Heart right ventricle (tissue), 16 donors: Measurements from ENCODE around the gene CA12. TPM values are rescaled to one million over a fixed set of nuclear protein-coding genes. Genes with fewer than 3 reads are reported as not detected.
"Not testable (repeated sequence)": the region's sequence is repeated elsewhere in the genome, so short reads cannot be mapped to it uniquely, and the experiment has no call there.

Experiments
- ATAC-seq, 8 donors: fragments of 200-7000 bp; cut with Tn5 transposase; one replicate each; pipeline ENCODE4 v1.9.1; 2020; ENCODE audit warnings: mild to moderate bottlenecking in 8 of 8, moderate library complexity in 8 of 8, moderate number of reproducible peaks in 1 of 8
- DNase-seq, 2 donors: peaks; one replicate each; pipeline ENCODE4 v3.0.0-alpha.2; 2020
- H3K27ac ChIP-seq, 10 donors: fragments of 200-600 bp; sonication (generic) in 2 of 10; one replicate each; pipeline versions ENCODE4 v1.5.0 to v1.8.0; 2020 to 2022; ENCODE audit warnings: mild to moderate bottlenecking in 3 of 10
- H3K27me3 ChIP-seq, 7 donors: fragments of 200-600 bp; one replicate each; pipeline ENCODE4 v1.8.0; 2021 to 2022; ENCODE audit warnings: mild to moderate bottlenecking in 2 of 7
- H3K36me3 ChIP-seq, 9 donors: fragments of 200-600 bp; sonication (generic) in 1 of 9; one replicate each; pipeline versions ENCODE4 v1.5.0 to v1.8.0; 2020 to 2022; ENCODE audit warnings: mild to moderate bottlenecking in 2 of 9
- H3K4me1 ChIP-seq, 9 donors: fragments of 200-600 bp; sonication (generic) in 1 of 9; one replicate each; pipeline versions ENCODE4 v1.5.0 to v1.8.0; 2020 to 2022; ENCODE audit warnings: mild to moderate bottlenecking in 4 of 9
- H3K4me3 ChIP-seq, 10 donors: fragments of 200-600 bp; sonication (generic) in 2 of 10; one replicate each; pipeline versions ENCODE4 v1.5.0 to v1.8.0; 2020 to 2022; ENCODE audit warnings: mild to moderate bottlenecking in 7 of 10, moderate library complexity in 2 of 10
- H3K9me3 ChIP-seq, 11 donors: fragments of 200-600 bp in 10 of 11; sonication (generic) in 2 of 11; one replicate each; pipeline versions ENCODE4 v1.5.0 to v1.8.0; 2013 to 2022; ENCODE audit warnings: mild to moderate bottlenecking in 2 of 11, control low read depth in 1 of 11, moderate library complexity in 1 of 11
- CTCF ChIP-seq, 9 donors: fragments of 200-600 bp; sonication (generic) in 2 of 9; IDR thresholded peaks; one replicate each; pipeline versions ENCODE4 v1.5.0 to v1.8.0; 2021 to 2022; ENCODE audit warnings: antibody characterized with exemption in 9 of 9, mild to moderate bottlenecking in 5 of 9, moderate library complexity in 1 of 9
- WGBS, 2 donors: extraction: QIAGEN DNeasy Blood & Tissue Kit; methylation state at CpG; one replicate each; pipeline ENCODE4 v1.1.7; 2013; ENCODE audit warnings: inconsistent platforms in 1 of 2; 5-methylcytosine and 5-hydroxymethylcytosine counted together
- intact Hi-C, 10 donors: fragments of 100-400 bp; cut with DNase I; formaldehyde crosslinking; loops; one replicate each; pipeline versions ENCODE4 v1.11.1 to v1.14.2; 2022
- polyA plus RNA-seq, 2 donors: library from polyadenylated mRNA; stranded (reverse); fragments of 200-250 nt; gene quantifications; one replicate each; pipeline ENCODE4 v1.2.3, GENCODE V29; 2013
- total RNA-seq, 10 donors: library from RNA; stranded (reverse); fragmentation: NEBNext Ultra II Directional in 3 of 10; extraction: Animal tissue kit (Norgen Biotek cat#: 25700) in 3 of 10; gene quantifications; one replicate each; pipeline versions ENCODE4 v1.2.1 to v1.2.4, GENCODE V29; 2021 to 2023
- donor health status: Arrhythmogenic right ventricular cardiomyopathy.
- donor health status: ischemic (EF 13 %, LVEDD 7.1; RV severe dilation, severe dysfunction).
- donor health status: healthy with polysubstance abuse.
- donor health status: DM: no; HTN: yes; CAD: no.
- donor health status: DM: no; HTN: no; CAD: no.
- donor health status: ischemic (EF 25% LVEDD 6.9; RV normal size, moderate dysfunction).
- donor health status: ischemic (EF 25% LVEDD 5.7; RV mildly dilated, moderate dysfunction).
- donor health status: healthy.
- donor health status: DM: yes; HTN: yes; CAD: no.
- donor health status: Ischemic cardiomyopathy.
- donor health status: ischemic (EF 35%, LVEDD 5.7; RV mildly dilated, moderate dysfunction).
- donor health status: nonischemic (EF 11% LVEDD 7.7; RV severe dilation, severe dysfunction).
- donor health status: DM: yes; HTN: yes; CAD: no.
- donor health status: PGD.
- donor health status: ischemic (EF 29% LVEDD 5.4; RV normal size, mild dysfunction).
- donor health status: nonischemic (EF 23%, LVEDD 6.1; RV moderate dilation, normal function).

Gene CA12
- total and polyA plus RNA-seq, 12 donors: 0.07 to 1.3 (median 0.15) TPM; not detected in 1

GRCh38 chr15:63348392-63348791, 33.3 kb downstream of the CA12 start:
- TF ChIP-seq CTCF (IDR thresholded peaks at IDR 0.05): no peak
- Histone ChIP-seq H3K4me1 (peaks cover 7 to 51% (median 28%) of the 10 kb centered on the region in 9 donors), H3K27me3 (no peaks in the 10 kb centered on the region), H3K9me3 (no peaks in the 10 kb centered on the region), H3K36me3 (no peaks in the 10 kb centered on the region), H3K4me3 (no peak overlapping the region), H3K27ac (peak overlapping the region in 5 of 10 donors; percentile 8 to 73 (median 17))
- DNase-seq: peak; percentile 50 to 52
- peak in 7 of 8 donors; percentile 28 to 75 (median 61) for ATAC-seq
- 47% methylated on average over 7 of the region's 7 CpGs for WGBS, 2 donors
- intact Hi-C loops: no loop called here

- 72 to 75% methylated on average over 6 of the region's 6 CpGs for WGBS, 2 donors
- H3K4me1 ChIP-seq: peaks cover 7 to 51% (median 28%) of the 10 kb centered on the region in 9 donors
- no peaks in the 10 kb centered on the region for H3K9me3 ChIP-seq
- intact Hi-C loops: no loop called here
- peak overlapping the region in 1 of 10 donors; percentile 8 for H3K27ac ChIP-seq
- ATAC-seq: no peak
- TF ChIP-seq CTCF (IDR thresholded peaks at IDR 0.05): no peak
- DNase-seq: no peak
- no peaks in the 10 kb centered on the region for H3K27me3 ChIP-seq
- H3K36me3 ChIP-seq: no peaks in the 10 kb centered on the region
- no peak overlapping the region for H3K4me3 ChIP-seq
Measured at GRCh38 chr15:63347074-63347857, 34.4 kb downstream of the CA12 start.

- Histone ChIP-seq H3K4me1 (peaks cover 7 to 44% (median 28%) of the 10 kb centered on the region in 9 donors), H3K36me3 (no peaks in the 10 kb centered on the region), H3K27me3 (peaks cover 0 to 7% (median 0%) of the 10 kb centered on the region in 7 donors), H3K4me3 (no peak overlapping the region), H3K27ac (no peak overlapping the region), H3K9me3 (no peaks in the 10 kb centered on the region)
- DNase-seq: no peak
- ATAC-seq: no peak
- intact Hi-C loops: no loop called here
- WGBS, 2 donors: 91 to 92% methylated on average over 14 of the region's 14 CpGs
- TF ChIP-seq CTCF (IDR thresholded peaks at IDR 0.05): no peak
Measured at GRCh38 chr15:63345391-63345752, 36.3 kb downstream of the CA12 start.

- H3K9me3 ChIP-seq: no peaks in the 10 kb centered on the region
- H3K4me1 ChIP-seq: peaks cover 4 to 39% (median 25%) of the 10 kb centered on the region in 9 donors
- 91 to 95% methylated on average over 5 of the region's 5 CpGs for WGBS, 2 donors
- TF ChIP-seq CTCF (IDR thresholded peaks at IDR 0.05): no peak
- DNase-seq (no peak), ATAC-seq (no peak)
- no peaks in the 10 kb centered on the region for H3K36me3 ChIP-seq
- H3K4me3 ChIP-seq: no peak overlapping the region
- peaks cover 0 to 9% (median 0%) of the 10 kb centered on the region in 7 donors for H3K27me3 ChIP-seq
- no peak overlapping the region for H3K27ac ChIP-seq
- intact Hi-C loops: no loop called here
Measured at GRCh38 chr15:63344731-63345390, 36.8 kb downstream of the CA12 start.

- H3K4me3 ChIP-seq, intact Hi-C loops, DNase-seq, H3K9me3 ChIP-seq, ATAC-seq, H3K36me3 ChIP-seq, H3K27ac ChIP-seq: not testable (repeated sequence)
- H3K4me1 ChIP-seq: peaks cover 0 to 21% (median 8%) of the 10 kb centered on the region in 9 donors
- H3K27me3 ChIP-seq: peaks cover 0 to 10% (median 0%) of the 10 kb centered on the region in 7 donors
- 89 to 94% methylated on average over 10 of the region's 11 CpGs for WGBS, 2 donors
Measured at GRCh38 chr15:63342996-63343562, 38.6 kb downstream of the CA12 start.
